Progenitor cell of endocrine pancreas (in vitro differentiated cells): ENCODE data around the gene SELENOS. TPM values are rescaled to one million over a fixed set of nuclear protein-coding genes. Genes with fewer than 3 reads are reported as not detected.
A peak's percentile ranks its signal among the peaks of the same experiment; 100 is the strongest.

Source experiments
- DNase-seq: peaks from one replicate; pipeline ENCODE4 v3.0.0; 2021; ENCODE audit warnings: low spot score; ENCODE audit not compliant: unreplicated experiment
- H3K27ac Mint-ChIP-seq: 2 replicates; pipeline ENCODE4 v1.8.0; 2021; ENCODE audit warnings: mild to moderate bottlenecking, moderate library complexity, mixed read lengths
- H3K27me3 Mint-ChIP-seq: 2 replicates; pipeline ENCODE4 v1.8.0; 2021; ENCODE audit warnings: mixed read lengths
- H3K36me3 Mint-ChIP-seq: 2 replicates; pipeline ENCODE4 v1.8.0; 2022; ENCODE audit warnings: mixed read lengths; ENCODE audit not compliant: insufficient read depth
- H3K4me1 Mint-ChIP-seq: 2 replicates; pipeline ENCODE4 v1.8.0; 2021; ENCODE audit warnings: low read depth, mixed read lengths
- H3K4me3 Mint-ChIP-seq: 2 replicates; pipeline ENCODE4 v1.8.0; 2021; ENCODE audit warnings: low read depth, mild to moderate bottlenecking, moderate library complexity, mixed read lengths
- H3K9me3 Mint-ChIP-seq: 2 replicates; pipeline ENCODE4 v1.8.0; 2021; ENCODE audit warnings: low read depth, mixed read lengths
- CTCF ChIP-seq: fragments of 200-600 bp; sonication (generic); IDR thresholded peaks from one replicate; pipeline ENCODE4 v1.5.0; 2021; ENCODE audit warnings: antibody characterized with exemption, mild to moderate bottlenecking; ENCODE audit not compliant: unreplicated experiment
- total RNA-seq: library from RNA; stranded (reverse); gene quantifications from 2 replicates; pipeline ENCODE4 v1.2.1, GENCODE V29; 2021

The SELENOS gene
- total RNA-seq, 1 donor from 2014 or later: 51.9 TPM

GRCh38 chr15:101324524-101325177 is 47.4 kb upstream of the SELENOS start:
- DNase-seq: no peak
- Mint-ChIP-seq H3K9me3 (no peaks in the 10 kb centered on the region), H3K27me3 (peaks cover 34% of the 10 kb centered on the region), H3K36me3 (no peaks in the 10 kb centered on the region), H3K4me3 (no peak overlapping the region), H3K27ac (peak overlapping the region; percentile 17), H3K4me1 (no peaks in the 10 kb centered on the region)
- TF ChIP-seq CTCF: no peak

GRCh38 chr15:101323793-101324523 is 46.7 kb upstream of the SELENOS start:
- Mint-ChIP-seq H3K27ac (no peak overlapping the region), H3K27me3 (peaks cover 34% of the 10 kb centered on the region), H3K4me3 (no peak overlapping the region), H3K4me1 (no peaks in the 10 kb centered on the region), H3K9me3 (no peaks in the 10 kb centered on the region), H3K36me3 (no peaks in the 10 kb centered on the region)
- no peak for DNase-seq
- TF ChIP-seq CTCF: no peak

- no peak overlapping the region for H3K4me3 Mint-ChIP-seq
- H3K36me3 Mint-ChIP-seq: no peaks in the 10 kb centered on the region
- H3K9me3 Mint-ChIP-seq: no peaks in the 10 kb centered on the region
- no peak for TF ChIP-seq CTCF
- no peak overlapping the region for H3K27ac Mint-ChIP-seq
- no peaks in the 10 kb centered on the region for H3K4me1 Mint-ChIP-seq
- no peak for DNase-seq
- peaks cover 28% of the 10 kb centered on the region for H3K27me3 Mint-ChIP-seq
Measured at GRCh38 chr15:101322854-101323477, 45.7 kb upstream of the SELENOS start.

- H3K4me3 Mint-ChIP-seq: no peak overlapping the region
- H3K9me3 Mint-ChIP-seq: no peaks in the 10 kb centered on the region
- peaks cover 27% of the 10 kb centered on the region for H3K27me3 Mint-ChIP-seq
- H3K27ac Mint-ChIP-seq: no peak overlapping the region
- DNase-seq: no peak
- TF ChIP-seq CTCF: no peak
- H3K4me1 Mint-ChIP-seq: no peaks in the 10 kb centered on the region
- H3K36me3 Mint-ChIP-seq: no peaks in the 10 kb centered on the region
Measured at GRCh38 chr15:101322016-101322695, 44.9 kb upstream of the SELENOS start.

GRCh38 chr15:101320501-101321052 is 43.3 kb upstream of the SELENOS start:
- DNase-seq: no peak
- no peaks in the 10 kb centered on the region for H3K36me3 Mint-ChIP-seq
- H3K9me3 Mint-ChIP-seq: no peaks in the 10 kb centered on the region
- H3K27me3 Mint-ChIP-seq: peaks cover 19% of the 10 kb centered on the region
- no peak overlapping the region for H3K4me3 Mint-ChIP-seq
- no peak overlapping the region for H3K27ac Mint-ChIP-seq
- peak; percentile 35 for TF ChIP-seq CTCF
- no peaks in the 10 kb centered on the region for H3K4me1 Mint-ChIP-seq
